Hindlimb muscle (tissue), 1 donor: ENCODE results near the gene ANTKMT. TPM values are rescaled to one million over a fixed set of nuclear protein-coding genes. Genes with fewer than 3 reads are reported as not detected.
"Not testable (repeated sequence)": the region's sequence is repeated elsewhere in the genome, so short reads cannot be mapped to it uniquely, and the experiment has no call there.

Experiments used
- DNase-seq: peaks from one replicate; pipeline ENCODE4 v3.0.0-alpha.2; 2013
- polyA plus RNA-seq: library from polyadenylated mRNA; unstranded; fragments of 120-200 nt; gene quantifications from one replicate; pipeline ENCODE4 v1.2.1, GENCODE V29; 2013; ENCODE audit not compliant: insufficient read length

Gene ANTKMT
- polyA plus RNA-seq, 1 donor = 15.2 TPM

GRCh38 chr16:728131-728889, 7.4 kb downstream of the ANTKMT start:
- no peak for DNase-seq

GRCh38 chr16:728890-729744, 8.2 kb downstream of the ANTKMT start:
- no peak for DNase-seq

GRCh38 chr16:729768-730665, 9.1 kb downstream of the ANTKMT start:
- DNase-seq = no peak

GRCh38 chr16:730666-731509, 9.9 kb downstream of the ANTKMT start:
- DNase-seq = no peak

- DNase-seq = no peak
Measured at GRCh38 chr16:732332-732731, 11.4 kb downstream of the ANTKMT start.

GRCh38 chr16:732936-733335, 12.0 kb downstream of the ANTKMT start:
- no peak for DNase-seq

- no peak for DNase-seq
Measured at GRCh38 chr16:733382-734207, 12.6 kb downstream of the ANTKMT start.

- no peak for DNase-seq
Measured at GRCh38 chr16:734208-734980, 13.4 kb downstream of the ANTKMT start.

- DNase-seq = no peak
Measured at GRCh38 chr16:734981-735881, 14.3 kb downstream of the ANTKMT start.

GRCh38 chr16:735982-736453, 15.1 kb downstream of the ANTKMT start:
- no peak for DNase-seq

GRCh38 chr16:736936-737481, 16.1 kb downstream of the ANTKMT start:
- DNase-seq = no peak

- DNase-seq = no peak
Measured at GRCh38 chr16:739560-740458, 18.9 kb downstream of the ANTKMT start.

- no peak for DNase-seq
Measured at GRCh38 chr16:740459-740763, 19.5 kb downstream of the ANTKMT start.

GRCh38 chr16:740764-741505, 20.0 kb downstream of the ANTKMT start, which contains the start of gene CIAO3:
CIAO3 (minus strand) TSS chr16:740997; CDS start chr16:740985, 12 bp downstream.
- peak; percentile 92 for DNase-seq

GRCh38 chr16:741986-742629, 21.2 kb downstream of the ANTKMT start:
- no peak for DNase-seq

- DNase-seq = not testable (repeated sequence)
Measured at GRCh38 chr16:742894-743293, 21.9 kb downstream of the ANTKMT start.
